Kidney (tissue), 14 donors: ENCODE measurements around the gene CFL2. TPM values are rescaled to one million over a fixed set of nuclear protein-coding genes. Genes with fewer than 3 reads are reported as not detected.

Experiments used
- DNase-seq, 5 donors: peaks; one replicate each; pipeline ENCODE4 v3.0.0-alpha.2; 2013 to 2020
- FAIRE-seq: peaks from 2 replicates; lab custom pipeline; 2012; peaks lifted over from hg19 to GRCh38; lab: Jason Lieb, UNC
- H3K27ac ChIP-seq, 2 donors: one replicate each; pipeline ENCODE4 v1.7.0; 2013; ENCODE audit warnings: low read depth in 2 of 2, low read length in 2 of 2, inconsistent platforms in 1 of 2
- H3K27me3 ChIP-seq: one replicate; pipeline ENCODE4 v1.7.1; 2013; ENCODE audit warnings: low read length, inconsistent platforms; ENCODE audit not compliant: control insufficient read depth, insufficient read depth
- H3K36me3 ChIP-seq, 3 donors: one replicate each; pipeline versions ENCODE4 v1.7.0 to v1.7.1; 2013; ENCODE audit warnings: low read length in 3 of 3, control low read depth in 1 of 3, inconsistent platforms in 1 of 3; ENCODE audit not compliant: insufficient read depth in 3 of 3, control insufficient read depth in 2 of 3
- H3K4me1 ChIP-seq, 3 donors: one replicate each; pipeline versions ENCODE4 v1.7.0 to v1.7.1; 2013; ENCODE audit warnings: low read length in 3 of 3, inconsistent platforms in 1 of 3, low read depth in 1 of 3; ENCODE audit not compliant: control insufficient read depth in 2 of 3, insufficient read depth in 2 of 3
- H3K4me3 ChIP-seq, 3 donors: one replicate each; pipeline versions ENCODE4 v1.7.0 to v1.8.1; 2013; ENCODE audit warnings: low read length in 3 of 3, control low read depth in 1 of 3, inconsistent platforms in 1 of 3
- H3K9ac ChIP-seq, 3 donors: one replicate each; pipeline versions ENCODE4 v1.7.0 to v1.7.1; 2013; ENCODE audit warnings: low read length in 3 of 3, control low read depth in 1 of 3, inconsistent platforms in 1 of 3
- H3K9me3 ChIP-seq, 3 donors: one replicate each; pipeline versions ENCODE4 v1.7.0 to v1.7.1; 2013; ENCODE audit warnings: low read length in 3 of 3, control low read depth in 1 of 3, inconsistent platforms in 1 of 3; ENCODE audit not compliant: control insufficient read depth in 2 of 3, insufficient read depth in 1 of 3
- CTCF ChIP-seq: IDR thresholded peaks from 3 replicates; pipeline ENCODE4 v1.5.1; 2012; ENCODE audit warnings: mild to moderate bottlenecking, moderate library complexity, borderline replicate concordance; ENCODE audit not compliant: insufficient read depth; ENCODE audit errors: extremely low read depth
- intact Hi-C: fragments of 100-400 bp; cut with DNase I; formaldehyde crosslinking; loops from one replicate; pipeline ENCODE4 v1.11.1; 2022
- polyA plus RNA-seq: library from polyadenylated mRNA; stranded (reverse); fragments of 350-450 nt; fragmentation: Illumina TruSeq; extraction: RNeasy Lipid Tissue Mini Kit (QIAGEN cat#74804); gene quantifications from one replicate; pipeline ENCODE4 v1.2.3, GENCODE V29; 2014; ENCODE audit warnings: low read depth, low replicate concordance; ENCODE audit not compliant: insufficient read depth
- total RNA-seq: library from RNA; stranded (reverse); fragmentation: NEBNext Ultra II Directional; extraction: Animal tissue kit (Norgen Biotek cat#: 25700); gene quantifications from one replicate; pipeline ENCODE4 v1.2.1, GENCODE V29; 2021
- donor health status: control.
- donor health status: control.
- donor health status: control.
- donor health status: control.
- donor health status: control.
- donor health status: DM: yes; HTN: yes; CAD: no.
- donor health status: Normal renal cell carcinoma (clear cell type).

Gene CFL2
- total and polyA plus RNA-seq, 2 donors from 2014 or later, result 32.5 to 56.3 TPM

DNA sequence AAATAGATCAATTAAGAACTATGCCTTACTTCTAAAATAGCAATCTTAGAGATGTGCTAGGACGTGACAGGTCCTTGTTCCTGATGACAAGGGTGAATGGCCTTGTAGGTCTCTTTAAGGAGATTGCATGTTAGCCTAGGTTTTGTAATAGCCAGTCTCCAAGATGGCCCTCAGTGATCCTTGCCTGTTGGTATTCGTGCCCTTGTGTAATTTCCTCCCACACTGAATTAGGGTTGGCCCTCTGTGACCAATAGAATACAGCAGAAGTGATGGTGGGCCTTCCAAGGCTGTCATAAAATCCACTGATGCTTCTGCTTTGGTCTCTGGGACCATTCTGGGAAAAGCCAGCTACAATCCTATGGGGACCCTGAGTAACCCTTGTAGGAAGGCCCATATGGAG lies 46.3 kb downstream of the CFL2 start:
- no peak for FAIRE-seq
- H3K36me3 ChIP-seq, result no peaks in the 10 kb centered on the region
- peaks cover 0 to 2% (median 0%) of the 10 kb centered on the region in 3 donors for H3K4me1 ChIP-seq
- TF ChIP-seq CTCF, result no peak
- H3K4me3 ChIP-seq, result no peak overlapping the region
- DNase-seq, result no peak
- no peak overlapping the region for H3K27ac ChIP-seq
- H3K9me3 ChIP-seq, result no peaks in the 10 kb centered on the region
- no peak overlapping the region for H3K9ac ChIP-seq
- H3K27me3 ChIP-seq, result no peaks in the 10 kb centered on the region
- intact Hi-C loops, result no loop called here

GRCh38 chr14:34667007-34667406 lies 47.4 kb downstream of the CFL2 start:
- Histone ChIP-seq H3K36me3 (no peaks in the 10 kb centered on the region), H3K4me3 (no peak overlapping the region), H3K9me3 (no peaks in the 10 kb centered on the region), H3K9ac (no peak overlapping the region), H3K27me3 (no peaks in the 10 kb centered on the region), H3K27ac (no peak overlapping the region), H3K4me1 (peaks cover 0 to 2% (median 0%) of the 10 kb centered on the region in 3 donors)
- FAIRE-seq (no peak), DNase-seq (no peak)
- no peak for TF ChIP-seq CTCF
- intact Hi-C loops, result no loop called here

GRCh38 chr14:34665785-34666435 lies 48.5 kb downstream of the CFL2 start:
- no peak for TF ChIP-seq CTCF
- FAIRE-seq, result no peak
- H3K9me3 ChIP-seq, result no peaks in the 10 kb centered on the region
- DNase-seq, result peak in 3 of 5 donors; percentile 16 to 75 (median 52)
- no peak overlapping the region for H3K9ac ChIP-seq
- no peaks in the 10 kb centered on the region for H3K27me3 ChIP-seq
- intact Hi-C loops, result no loop called here
- H3K36me3 ChIP-seq, result no peaks in the 10 kb centered on the region
- no peak overlapping the region for H3K4me3 ChIP-seq
- no peak overlapping the region for H3K27ac ChIP-seq
- H3K4me1 ChIP-seq, result peaks cover 0 to 2% (median 0%) of the 10 kb centered on the region in 3 donors

DNA sequence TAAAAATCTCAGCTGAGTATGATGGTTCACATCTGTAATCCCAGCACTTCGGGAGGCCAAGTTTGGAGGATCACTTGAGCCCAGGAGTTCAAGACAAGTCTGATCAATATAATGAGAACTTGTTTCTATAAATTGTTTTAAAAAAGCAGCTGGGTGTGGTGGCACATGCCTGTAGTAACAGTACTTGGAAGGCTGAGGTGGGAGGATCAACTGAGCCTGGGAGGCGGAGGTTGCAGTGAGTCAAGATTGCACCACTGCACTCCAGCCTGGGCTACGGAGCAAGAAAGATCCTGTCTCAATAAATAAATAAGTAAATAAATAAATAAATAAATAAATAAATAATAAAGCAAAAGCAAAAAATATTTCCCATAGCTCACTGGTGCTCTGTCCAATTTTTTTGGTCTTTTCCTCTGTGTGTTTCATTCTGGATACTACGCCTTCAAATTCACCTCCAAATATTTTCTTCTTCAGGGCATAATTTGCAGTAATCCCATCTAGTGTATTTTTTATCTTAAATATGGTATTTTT lies 51.8 kb downstream of the CFL2 start:
- H3K9me3 ChIP-seq, result peaks cover 0 to 2% (median 0%) of the 10 kb centered on the region in 3 donors
- no peaks in the 10 kb centered on the region for H3K27me3 ChIP-seq
- TF ChIP-seq CTCF, result no peak
- DNase-seq (no peak), FAIRE-seq (no peak)
- H3K36me3 ChIP-seq, result no peaks in the 10 kb centered on the region
- peaks cover 0 to 2% (median 0%) of the 10 kb centered on the region in 3 donors for H3K4me1 ChIP-seq
- intact Hi-C loops, result no loop called here
- no peak overlapping the region for H3K27ac ChIP-seq
- H3K9ac ChIP-seq, result no peak overlapping the region
- H3K4me3 ChIP-seq, result no peak overlapping the region
